Measurements from ENCODE around the gene HGD.
A peak's percentile ranks its signal among the peaks of the same experiment; 100 is the strongest.

HGD gene

DNA sequence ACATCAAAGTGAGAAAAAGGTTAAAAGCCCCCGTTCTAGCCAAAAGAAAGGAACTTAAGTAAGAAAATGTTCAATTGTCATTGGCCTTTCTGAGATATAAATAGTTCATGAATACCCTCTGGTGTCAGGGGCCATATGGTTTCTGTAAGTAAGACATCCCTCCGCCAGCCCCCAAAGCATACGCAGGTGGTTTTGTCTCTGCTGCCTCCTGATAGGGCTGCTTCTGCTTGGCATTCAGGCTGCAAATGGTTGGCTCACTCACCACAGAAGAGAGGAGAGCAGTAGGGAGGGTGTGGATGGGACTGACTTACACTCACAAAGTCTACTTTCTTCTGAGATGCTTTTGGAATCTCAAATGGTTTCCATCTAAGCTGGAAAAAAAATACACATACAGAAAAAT is 29.8 kb downstream of the HGD start:
- TF ChIP-seq CTCF (IDR thresholded peaks at IDR 0.05; ENCODE audit: control extremely low read depth, extremely low read depth, low read depth, missing control alignments) = no peak
- ChIA-PET CTCF (interaction anchor here (0.9 to 1.6 kb wide), 2 partner anchors 15 to 18 kb away, joined by 4 to 5 read pairs; no protein-coding TSS in a partner anchor), POLR2A (no interaction called here)
- DNase-seq (ENCODE audit: extremely low spot score) = no peak

- DNase-seq (ENCODE audit: extremely low spot score) = no peak
- ChIA-PET CTCF (interaction anchor here (1.3 kb wide), 1 partner anchor 16 kb away, joined by 4 read pairs; no protein-coding TSS in a partner anchor), POLR2A (no interaction called here)
- no peak for TF ChIP-seq CTCF (IDR thresholded peaks at IDR 0.05; ENCODE audit: control extremely low read depth, extremely low read depth, low read depth, missing control alignments)
These were observed 31.7 kb downstream of the HGD start for GRCh38 chr3:120650311-120650710.

DNA sequence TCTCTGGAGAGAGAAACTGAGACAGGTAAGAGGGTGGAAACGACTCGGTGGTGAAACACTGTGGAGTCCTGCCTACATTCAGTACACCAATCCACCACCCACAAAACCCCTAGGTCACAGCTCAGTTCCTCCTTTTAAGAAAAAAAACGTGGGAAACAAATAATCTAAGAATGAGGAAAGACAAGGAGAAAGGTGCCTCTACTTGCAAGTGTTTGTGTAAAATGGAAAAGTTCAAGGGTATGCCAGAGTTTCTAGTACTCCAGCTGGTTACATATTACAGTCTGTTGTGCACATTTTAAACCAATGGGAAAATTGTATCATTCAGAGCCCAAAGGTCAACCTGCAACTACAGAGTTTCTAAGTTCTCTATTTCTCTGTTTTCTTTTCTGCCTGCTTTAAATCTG is 32.2 kb downstream of the HGD start:
- DNase-seq (ENCODE audit: extremely low spot score) = peak; percentile 10
- no peak for TF ChIP-seq CTCF (IDR thresholded peaks at IDR 0.05; ENCODE audit: control extremely low read depth, extremely low read depth, low read depth, missing control alignments)
- ChIA-PET POLR2A (no interaction called here), CTCF (interaction anchor here (0.9 to 1.3 kb wide), 2 partner anchors 15 to 89 kb away, joined by 3 to 4 read pairs; no protein-coding TSS in a partner anchor)

DNA sequence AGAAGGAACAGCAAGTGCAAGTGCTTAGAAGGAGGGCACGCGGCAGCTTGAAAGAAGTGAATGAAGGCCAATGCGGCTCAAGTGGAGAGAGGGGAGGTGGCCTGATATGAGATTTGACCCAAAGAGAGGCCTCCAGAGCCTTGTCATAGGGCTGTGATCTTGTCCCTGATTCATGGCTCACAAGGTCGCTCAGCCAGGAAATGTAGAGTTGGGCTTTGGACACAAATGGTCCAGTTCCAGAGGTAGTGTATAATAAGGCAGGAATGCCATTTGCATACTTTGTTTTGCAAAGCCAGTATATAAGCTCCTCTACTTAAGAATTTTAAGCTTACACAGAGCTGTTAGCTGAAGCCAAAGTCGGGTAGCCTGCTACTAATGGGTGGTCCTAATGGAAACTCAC is 33.7 kb downstream of the HGD start:
- DNase-seq (ENCODE audit: extremely low spot score) = no peak
- ChIA-PET POLR2A (no interaction called here), CTCF (interaction anchor here (0.7 to 1.2 kb wide), 2 partner anchors 43 to 1831 kb away, joined by 3 to 4 read pairs; no protein-coding TSS in a partner anchor)
- TF ChIP-seq CTCF (IDR thresholded peaks at IDR 0.05; ENCODE audit: control extremely low read depth, extremely low read depth, low read depth, missing control alignments) = no peak

DNA sequence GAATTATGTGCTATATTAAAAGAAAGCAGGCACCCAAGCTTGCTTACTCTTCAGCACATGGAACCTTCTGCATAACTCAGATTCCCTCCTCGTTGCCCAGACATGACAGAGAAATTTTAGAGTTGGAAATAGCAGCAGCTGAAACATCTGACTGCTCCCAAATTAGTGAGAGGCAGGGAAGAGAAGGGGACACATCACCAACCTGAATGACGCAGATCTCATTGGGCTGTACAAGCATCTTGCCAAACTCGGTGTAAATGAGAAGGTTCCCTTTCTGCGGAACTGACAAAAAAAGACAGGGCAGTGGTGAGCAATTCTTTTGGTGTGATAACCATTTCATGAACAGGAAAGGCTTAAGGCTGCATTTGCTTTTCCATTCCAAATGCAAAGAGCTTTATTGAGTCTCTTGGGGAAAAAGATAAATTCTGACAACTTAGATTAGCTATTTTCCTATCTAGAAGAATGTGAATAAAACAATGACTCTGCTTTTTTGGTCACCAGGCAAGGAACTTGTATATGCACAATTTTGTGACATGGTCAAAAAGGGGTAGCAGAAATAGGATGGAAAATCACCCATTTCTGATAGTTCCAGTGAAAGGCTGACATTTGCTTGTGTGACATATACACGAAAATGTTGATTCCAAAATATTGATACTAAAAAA is 35.1 kb downstream of the HGD start:
- ChIA-PET CTCF (interaction anchor here (1.1 to 1.5 kb wide), 4 partner anchors 13 to 47 kb away, joined by 3 to 5 read pairs (median 3); no protein-coding TSS in a partner anchor), POLR2A (no interaction called here)
- no peak for DNase-seq (ENCODE audit: extremely low spot score)
- no peak for TF ChIP-seq CTCF (IDR thresholded peaks at IDR 0.05; ENCODE audit: control extremely low read depth, extremely low read depth, low read depth, missing control alignments)

DNA sequence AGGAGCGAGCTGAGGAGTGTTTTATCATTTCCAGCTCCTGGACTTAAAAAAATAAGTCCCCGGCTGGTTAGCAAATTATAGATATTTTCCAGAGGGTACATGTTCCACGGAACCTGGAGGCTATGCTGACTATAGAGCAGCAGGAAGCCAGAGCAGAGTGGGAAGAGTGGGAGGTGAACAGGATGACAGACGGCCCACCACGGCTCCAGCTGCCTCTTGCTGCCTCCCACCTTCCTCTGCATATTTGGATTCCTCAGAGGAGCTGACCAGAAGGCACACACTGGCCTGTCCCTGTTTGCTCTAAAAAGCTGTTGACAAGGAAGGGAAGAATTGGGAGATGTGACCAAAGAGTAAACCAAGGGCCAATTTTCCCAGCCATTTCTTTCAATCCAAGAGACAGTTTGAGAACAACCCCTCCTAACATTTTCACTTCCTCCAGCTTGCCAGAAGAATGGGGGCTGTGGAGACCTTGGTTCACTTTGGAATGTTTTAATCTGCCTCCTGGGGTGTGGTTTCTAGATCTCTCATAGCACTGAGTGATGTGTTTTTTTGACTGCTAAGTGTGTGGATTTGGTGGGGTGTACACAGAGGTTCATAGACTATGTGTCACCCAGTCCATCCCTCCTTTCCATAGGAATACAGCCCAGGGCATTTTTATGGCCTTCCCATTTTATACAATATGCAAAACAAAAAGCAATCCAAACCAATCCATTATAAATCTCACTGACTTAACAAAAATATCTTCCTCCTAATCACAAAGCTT is 36.8 kb downstream of the HGD start:
- CTCF ChIA-PET = interaction anchor here (1.2 to 1.5 kb wide), 3 partner anchors 21 to 45 kb away, joined by 3 to 5 read pairs (median 3); no protein-coding TSS in a partner anchor
- no peak for DNase-seq (ENCODE audit: extremely low spot score)
- no peak for TF ChIP-seq CTCF (IDR thresholded peaks at IDR 0.05; ENCODE audit: control extremely low read depth, extremely low read depth, low read depth, missing control alignments)
- POLR2A ChIA-PET = no interaction called here
